ENCODE data around the gene CAPRIN2.

Gene CAPRIN2

DNA sequence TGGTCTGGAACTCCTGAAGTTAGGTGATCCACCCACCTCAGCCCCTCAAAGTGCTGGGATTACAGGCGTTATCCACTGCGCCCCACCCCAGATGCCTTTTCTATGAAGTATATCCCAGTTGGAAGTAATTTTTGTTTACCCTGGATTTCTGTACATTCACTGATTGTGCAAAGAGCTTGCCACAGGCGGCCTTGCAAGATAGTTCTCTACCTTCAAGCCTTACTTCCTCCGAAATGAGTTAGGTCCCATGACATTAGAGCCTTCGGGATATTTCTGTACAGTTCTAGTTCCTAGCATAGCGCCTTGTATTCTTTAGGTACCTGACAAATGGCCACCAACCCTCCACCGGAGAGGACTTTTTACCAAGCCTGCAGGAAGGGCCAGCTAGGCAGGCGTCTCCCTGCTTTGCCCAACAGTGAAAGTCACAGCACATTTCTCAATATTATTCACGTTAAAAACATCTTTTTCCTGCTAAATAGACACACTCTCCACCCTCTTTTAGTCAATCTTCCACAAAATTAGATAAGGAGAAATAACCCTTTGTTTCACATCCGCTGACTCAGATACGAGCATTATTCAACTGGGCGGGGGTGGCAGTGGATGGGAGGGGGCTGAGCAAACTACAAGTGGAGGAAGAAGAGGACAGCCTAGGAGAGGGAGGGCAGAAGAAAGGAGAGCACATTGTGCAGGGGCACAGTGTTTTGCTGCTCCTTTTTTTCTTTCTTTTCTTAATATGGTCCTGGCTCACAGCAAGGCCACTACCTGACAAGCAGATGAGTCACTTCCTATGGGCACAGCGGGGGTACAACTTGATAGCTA, 40.0 kb upstream of the CAPRIN2 start:
- TF ChIP-seq, protein P1, sequence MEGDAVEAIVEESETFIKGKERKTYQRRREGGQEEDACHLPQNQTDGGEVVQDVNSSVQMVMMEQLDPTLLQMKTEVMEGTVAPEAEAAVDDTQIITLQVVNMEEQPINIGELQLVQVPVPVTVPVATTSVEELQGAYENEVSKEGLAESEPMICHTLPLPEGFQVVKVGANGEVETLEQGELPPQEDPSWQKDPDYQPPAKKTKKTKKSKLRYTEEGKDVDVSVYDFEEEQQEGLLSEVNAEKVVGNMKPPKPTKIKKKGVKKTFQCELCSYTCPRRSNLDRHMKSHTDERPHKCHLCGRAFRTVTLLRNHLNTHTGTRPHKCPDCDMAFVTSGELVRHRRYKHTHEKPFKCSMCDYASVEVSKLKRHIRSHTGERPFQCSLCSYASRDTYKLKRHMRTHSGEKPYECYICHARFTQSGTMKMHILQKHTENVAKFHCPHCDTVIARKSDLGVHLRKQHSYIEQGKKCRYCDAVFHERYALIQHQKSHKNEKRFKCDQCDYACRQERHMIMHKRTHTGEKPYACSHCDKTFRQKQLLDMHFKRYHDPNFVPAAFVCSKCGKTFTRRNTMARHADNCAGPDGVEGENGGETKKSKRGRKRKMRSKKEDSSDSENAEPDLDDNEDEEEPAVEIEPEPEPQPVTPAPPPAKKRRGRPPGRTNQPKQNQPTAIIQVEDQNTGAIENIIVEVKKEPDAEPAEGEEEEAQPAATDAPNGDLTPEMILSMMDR (IDR thresholded peaks at IDR 0.05; ENCODE audit: borderline replicate concordance, insufficient read depth, low read depth, low read length): no peak
- no peak overlapping the region for H3K4me3 ChIP-seq (ENCODE audit: low read depth, low read length)

DNA sequence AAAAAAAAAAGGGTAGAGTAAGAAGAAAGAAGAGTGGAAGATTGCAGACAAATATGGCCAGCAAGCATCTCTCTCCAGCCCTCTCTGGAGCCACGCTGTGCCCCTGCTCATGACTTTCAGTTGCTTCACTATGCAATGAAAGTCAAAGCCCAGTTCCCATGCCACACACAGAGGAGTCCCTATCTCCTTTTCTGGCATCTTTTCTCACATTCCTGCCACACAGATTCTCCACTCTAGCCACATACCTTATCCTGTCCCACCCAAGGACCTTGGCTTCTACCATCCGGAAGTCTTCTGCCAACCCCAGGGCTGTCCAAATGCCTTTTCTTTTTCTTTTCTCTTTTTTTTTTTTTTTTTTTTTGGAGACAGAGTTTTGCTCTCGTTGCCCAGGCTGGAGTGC, 39.3 kb upstream of the CAPRIN2 start:
- TF ChIP-seq, protein P1 (IDR thresholded peaks at IDR 0.05; ENCODE audit: borderline replicate concordance, insufficient read depth, low read depth, low read length): no peak
- no peak overlapping the region for H3K4me3 ChIP-seq (ENCODE audit: low read depth, low read length)

DNA sequence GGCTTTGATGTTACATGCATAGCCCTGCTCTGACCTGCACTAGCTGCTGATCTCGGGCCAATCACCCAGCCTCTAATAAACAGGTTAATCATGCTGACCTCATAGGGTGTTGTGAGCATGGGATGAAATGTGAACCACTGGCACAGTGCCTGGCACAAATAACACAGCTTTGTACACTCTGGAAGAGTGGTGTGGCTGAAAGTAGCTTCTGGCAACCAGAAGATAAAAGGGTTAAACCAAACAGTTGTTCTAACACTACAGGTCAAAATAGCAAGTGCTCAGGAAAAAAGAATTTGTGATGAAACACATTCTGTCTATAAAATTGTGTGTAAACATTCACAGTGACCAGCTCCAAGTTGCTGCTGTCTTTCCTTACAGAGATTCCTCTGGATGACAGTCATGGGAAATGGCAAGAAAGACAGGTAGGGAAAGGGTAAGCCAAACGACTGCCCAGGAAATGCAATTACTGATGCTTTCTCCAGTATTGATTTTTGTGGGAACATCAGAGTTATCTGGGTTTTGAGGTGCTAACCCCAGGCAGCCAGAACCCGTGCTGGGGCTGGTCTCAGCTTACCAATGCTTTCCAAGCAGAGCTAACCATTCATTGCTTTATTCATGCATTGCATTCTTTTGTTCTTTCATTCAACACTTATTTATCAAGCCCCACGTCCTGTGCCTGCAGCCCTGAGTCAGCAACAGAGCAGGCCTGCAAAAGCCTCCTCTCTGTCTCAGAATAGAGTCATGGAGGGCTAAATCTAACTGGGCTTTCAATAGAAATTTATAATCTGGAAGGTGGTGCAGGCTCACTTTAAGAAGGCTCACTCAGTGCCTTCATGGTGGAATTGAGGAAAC, 38.1 kb upstream of the CAPRIN2 start:
- no peak overlapping the region for H3K4me3 ChIP-seq (ENCODE audit: low read depth, low read length)
- TF ChIP-seq, protein P1 (IDR thresholded peaks at IDR 0.05; ENCODE audit: borderline replicate concordance, insufficient read depth, low read depth, low read length): no peak

DNA sequence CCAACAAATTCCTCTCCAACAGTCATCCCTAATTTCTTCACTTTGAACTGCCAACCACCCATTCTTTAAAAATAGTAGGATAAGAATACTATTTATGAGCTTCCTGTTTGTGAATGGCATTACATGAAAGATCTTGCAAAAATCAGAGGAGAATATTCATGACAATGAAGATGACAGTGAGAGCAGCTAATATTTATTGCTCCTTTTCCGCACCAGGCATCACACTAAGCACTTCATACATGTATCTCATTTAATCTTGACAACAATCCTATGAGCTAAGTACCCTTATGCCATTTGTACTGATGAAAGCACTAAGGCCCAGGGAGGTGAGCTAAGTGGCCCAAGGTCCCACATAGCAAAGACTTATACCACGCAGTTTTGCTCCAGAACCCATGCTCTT, 37.3 kb upstream of the CAPRIN2 start:
- TF ChIP-seq, protein P1 (IDR thresholded peaks at IDR 0.05; ENCODE audit: borderline replicate concordance, insufficient read depth, low read depth, low read length): no peak
- no peak overlapping the region for H3K4me3 ChIP-seq (ENCODE audit: low read depth, low read length)

DNA sequence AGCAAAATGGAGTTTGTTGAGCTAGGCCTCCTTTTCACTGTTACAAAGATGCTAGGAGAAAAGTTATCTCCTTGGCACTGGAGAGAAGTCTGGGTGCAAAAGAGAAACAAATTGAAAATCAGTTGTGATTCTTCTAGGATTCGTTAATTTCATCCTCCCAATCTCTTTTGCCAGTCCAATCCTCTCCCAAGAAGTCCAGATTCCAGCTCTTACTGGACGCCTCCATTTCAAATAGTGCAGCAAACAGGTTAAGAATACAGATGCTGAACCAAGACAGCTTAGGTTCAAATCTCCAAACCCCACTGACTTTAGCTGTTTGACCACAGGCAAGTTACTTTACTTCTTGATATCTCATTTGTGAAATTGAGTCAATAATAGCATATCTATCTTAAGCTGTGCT, 34.0 kb upstream of the CAPRIN2 start:
- TF ChIP-seq, protein P1 (IDR thresholded peaks at IDR 0.05; ENCODE audit: borderline replicate concordance, insufficient read depth, low read depth, low read length): no peak
- no peak overlapping the region for H3K4me3 ChIP-seq (ENCODE audit: low read depth, low read length)

DNA sequence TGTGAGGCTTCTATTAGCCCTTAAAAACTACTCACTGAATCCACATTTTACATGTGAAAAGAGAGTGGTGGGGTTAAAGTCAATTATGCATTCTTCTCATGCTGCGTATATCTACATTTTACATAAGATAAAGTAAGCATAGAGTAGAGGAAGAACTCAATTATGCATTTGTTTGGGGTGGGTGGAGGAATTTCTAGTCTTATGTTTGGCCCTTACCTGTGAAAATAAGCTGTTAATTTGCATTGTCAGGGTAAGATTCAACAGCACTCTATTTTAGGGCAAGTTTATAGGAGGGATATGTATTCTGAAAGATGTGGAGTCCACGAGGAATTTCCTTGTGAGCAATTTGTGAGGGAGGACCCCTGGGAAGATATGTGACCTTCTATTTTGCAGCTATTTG, 30.9 kb upstream of the CAPRIN2 start:
- no peak overlapping the region for H3K4me3 ChIP-seq (ENCODE audit: low read depth, low read length)

More for the DNA sequence above, 30.9 kb upstream of the CAPRIN2 start:
- TF ChIP-seq, protein P1 (IDR thresholded peaks at IDR 0.05; ENCODE audit: borderline replicate concordance, insufficient read depth, low read depth, low read length): no peak

All from GM12875 (cell line).